Effector memory CD4-positive, alpha-beta T cell (primary cell): ENCODE results near the gene KPNA6.
A peak's percentile ranks its signal among the peaks of the same experiment; 100 is the strongest.

Experiments used
- DNase-seq, 3 donors: peaks; one replicate each; pipeline ENCODE4 v3.0.0-alpha.2; 2020
- H3K27ac ChIP-seq: 2 replicates; pipeline ENCODE4 v1.7.0; 2013; ENCODE audit warnings: mild to moderate bottlenecking, low read length, moderate library complexity; ENCODE audit not compliant: insufficient read depth, poor library complexity, severe bottlenecking
- H3K27me3 ChIP-seq: replicated peaks from 2 replicates; pipeline ENCODE4 v1.7.0; 2013; ENCODE audit warnings: mild to moderate bottlenecking, low read length; ENCODE audit not compliant: insufficient read depth, control insufficient read depth, poor library complexity, severe bottlenecking
- H3K36me3 ChIP-seq: 2 replicates; pipeline ENCODE4 v1.7.0; 2013; ENCODE audit warnings: mild to moderate bottlenecking, low read length, moderate library complexity; ENCODE audit not compliant: control insufficient read depth, insufficient read depth
- H3K4me1 ChIP-seq: 2 replicates; pipeline ENCODE4 v1.7.0; 2013; ENCODE audit warnings: low read length, mild to moderate bottlenecking; ENCODE audit not compliant: control insufficient read depth, insufficient read depth, poor library complexity, severe bottlenecking
- H3K4me3 ChIP-seq: 2 replicates; pipeline ENCODE4 v1.7.0; 2013; ENCODE audit warnings: low read length, low read depth, mild to moderate bottlenecking; ENCODE audit not compliant: insufficient read depth, poor library complexity, severe bottlenecking
- H3K9me3 ChIP-seq: 2 replicates; pipeline ENCODE4 v1.7.0; 2013; ENCODE audit warnings: mild to moderate bottlenecking, low read length, moderate library complexity; ENCODE audit not compliant: control insufficient read depth

KPNA6 gene

GRCh38 chr1:32184650-32185049, 76.8 kb downstream of the KPNA6 start:
- peaks cover 16% of the 10 kb centered on the region for H3K4me1 ChIP-seq
- H3K27me3 ChIP-seq, result no peaks in the 10 kb centered on the region
- H3K9me3 ChIP-seq, result no peaks in the 10 kb centered on the region
- H3K27ac ChIP-seq, result no peak overlapping the region
- DNase-seq, result no peak
- H3K4me3 ChIP-seq, result no peak overlapping the region
- H3K36me3 ChIP-seq, result peaks cover 50% of the 10 kb centered on the region

GRCh38 chr1:32186077-32186476, 78.2 kb downstream of the KPNA6 start:
- Histone ChIP-seq H3K36me3 (peaks cover 63% of the 10 kb centered on the region), H3K4me3 (no peak overlapping the region), H3K9me3 (no peaks in the 10 kb centered on the region), H3K27me3 (no peaks in the 10 kb centered on the region), H3K27ac (no peak overlapping the region), H3K4me1 (peaks cover 5% of the 10 kb centered on the region)
- no peak for DNase-seq

GRCh38 chr1:32186491-32186890, 78.6 kb downstream of the KPNA6 start:
- DNase-seq, result no peak
- H3K4me1 ChIP-seq, result peaks cover under 1% of the 10 kb centered on the region
- peaks cover 63% of the 10 kb centered on the region for H3K36me3 ChIP-seq
- no peaks in the 10 kb centered on the region for H3K27me3 ChIP-seq
- H3K27ac ChIP-seq, result no peak overlapping the region
- no peak overlapping the region for H3K4me3 ChIP-seq
- no peaks in the 10 kb centered on the region for H3K9me3 ChIP-seq

GRCh38 chr1:32187850-32188249, 80.0 kb downstream of the KPNA6 start:
- H3K4me3 ChIP-seq, result no peak overlapping the region
- H3K27ac ChIP-seq, result no peak overlapping the region
- H3K4me1 ChIP-seq, result no peaks in the 10 kb centered on the region
- H3K27me3 ChIP-seq, result no peaks in the 10 kb centered on the region
- H3K9me3 ChIP-seq, result no peaks in the 10 kb centered on the region
- peaks cover 72% of the 10 kb centered on the region for H3K36me3 ChIP-seq
- DNase-seq, result no peak

GRCh38 chr1:32192220-32192948, 84.5 kb downstream of the KPNA6 start:
- Histone ChIP-seq H3K27me3 (no peaks in the 10 kb centered on the region), H3K27ac (no peak overlapping the region), H3K4me1 (peaks cover 23% of the 10 kb centered on the region), H3K9me3 (no peaks in the 10 kb centered on the region), H3K36me3 (peaks cover 89% of the 10 kb centered on the region), H3K4me3 (no peak overlapping the region)
- DNase-seq, result no peak

DNA sequence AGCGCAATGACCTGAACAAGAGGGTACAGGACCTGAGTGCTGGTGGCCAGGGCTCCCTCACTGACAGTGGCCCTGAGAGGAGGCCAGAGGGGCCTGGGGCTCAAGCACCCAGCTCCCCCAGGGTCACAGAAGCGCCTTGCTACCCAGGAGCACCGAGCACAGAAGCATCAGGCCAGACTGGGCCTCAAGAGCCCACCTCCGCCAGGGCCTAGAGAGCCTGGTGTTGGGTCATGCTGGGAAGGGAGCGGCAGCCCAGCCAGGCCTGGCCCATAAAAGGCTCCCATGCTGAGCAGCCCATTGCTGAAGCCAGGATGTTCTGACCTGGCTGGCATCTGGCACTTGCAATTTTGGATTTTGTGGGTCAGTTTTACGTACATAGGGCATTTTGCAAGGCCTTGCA, 87.1 kb downstream of the KPNA6 start:
- H3K4me1 ChIP-seq, result peaks cover 30% of the 10 kb centered on the region
- no peak overlapping the region for H3K4me3 ChIP-seq
- no peaks in the 10 kb centered on the region for H3K27me3 ChIP-seq
- peaks cover 63% of the 10 kb centered on the region for H3K36me3 ChIP-seq
- no peaks in the 10 kb centered on the region for H3K9me3 ChIP-seq
- DNase-seq, result no peak
- H3K27ac ChIP-seq, result no peak overlapping the region

DNA sequence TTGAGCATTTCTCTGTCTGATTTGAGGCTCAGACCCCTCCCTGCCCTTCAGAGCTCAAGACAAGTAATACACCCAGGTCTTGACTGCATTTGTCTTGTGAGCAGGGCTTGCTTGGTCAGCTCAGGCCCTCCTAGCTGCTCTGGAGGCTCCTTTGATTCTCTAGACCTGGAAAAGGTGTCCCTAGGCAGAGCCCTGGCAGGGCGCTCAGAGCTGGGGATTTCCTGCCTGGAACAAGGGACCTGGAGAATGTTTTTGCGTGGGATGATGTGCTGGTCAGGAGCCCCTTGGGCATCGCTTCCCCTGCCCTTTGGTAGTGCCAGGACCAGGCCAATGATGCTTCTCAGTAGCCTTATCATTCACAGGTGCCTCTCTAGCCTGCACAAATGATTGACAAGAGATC, 87.7 kb downstream of the KPNA6 start:
- Histone ChIP-seq H3K9me3 (no peaks in the 10 kb centered on the region), H3K4me3 (no peak overlapping the region), H3K27me3 (no peaks in the 10 kb centered on the region), H3K36me3 (peaks cover 58% of the 10 kb centered on the region), H3K4me1 (peaks cover 32% of the 10 kb centered on the region), H3K27ac (no peak overlapping the region)
- no peak for DNase-seq

DNA sequence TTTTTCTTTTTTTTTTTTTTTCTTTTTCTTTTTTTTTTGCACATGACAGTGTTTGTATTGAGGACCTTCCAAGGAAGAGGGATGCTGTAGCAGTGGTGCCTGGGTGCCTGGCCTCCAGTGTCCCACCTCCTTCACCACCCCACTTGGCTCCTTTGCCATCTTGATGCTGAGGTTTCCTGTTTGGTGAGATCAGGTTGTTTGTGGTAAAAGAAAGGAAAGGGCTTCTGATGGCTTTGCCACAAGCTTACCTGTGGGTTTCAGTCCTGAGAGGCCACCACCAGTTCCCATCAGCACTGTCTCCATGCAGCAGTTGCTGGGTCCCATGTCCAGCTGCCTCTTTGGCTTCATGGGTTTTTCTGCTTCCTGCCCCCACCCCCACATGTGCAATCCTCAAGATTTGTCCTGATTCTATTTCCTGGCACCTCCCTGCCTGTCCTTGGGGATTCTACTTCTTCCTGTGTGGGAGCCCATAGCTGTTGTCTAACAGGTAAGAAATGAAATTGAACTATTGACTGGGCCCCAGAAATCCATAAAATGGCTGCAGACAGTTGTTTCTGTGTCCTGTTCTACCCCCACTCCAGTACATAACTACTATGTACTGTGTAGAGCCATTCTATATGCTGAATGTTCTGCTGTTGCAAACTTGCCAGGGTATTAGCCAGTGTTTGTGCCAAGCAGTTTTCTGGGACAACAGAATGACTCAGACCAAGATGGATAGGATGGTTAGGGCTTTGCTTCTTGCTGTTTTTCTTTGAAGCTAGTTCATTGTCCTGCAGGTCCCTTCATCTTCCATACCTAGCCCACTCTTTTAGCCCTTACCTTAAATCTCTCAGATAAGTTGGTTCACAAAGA, 88.3 kb downstream of the KPNA6 start:
- peak in 1 of 3 donors; percentile 12 for DNase-seq
- H3K36me3 ChIP-seq, result peaks cover 51% of the 10 kb centered on the region

GRCh38 chr1:32197074-32197473, 89.2 kb downstream of the KPNA6 start:
- no peak overlapping the region for H3K4me3 ChIP-seq
- no peak for DNase-seq
- no peak overlapping the region for H3K27ac ChIP-seq
- H3K4me1 ChIP-seq, result peaks cover 40% of the 10 kb centered on the region
- H3K27me3 ChIP-seq, result no peaks in the 10 kb centered on the region
- H3K9me3 ChIP-seq, result no peaks in the 10 kb centered on the region
- H3K36me3 ChIP-seq, result peaks cover 42% of the 10 kb centered on the region

More for the DNA sequence above, 88.3 kb downstream of the KPNA6 start:
- no peaks in the 10 kb centered on the region for H3K9me3 ChIP-seq
- peaks cover 32% of the 10 kb centered on the region for H3K4me1 ChIP-seq
- H3K27me3 ChIP-seq, result no peaks in the 10 kb centered on the region
- H3K27ac ChIP-seq, result no peak overlapping the region
- peak overlapping the region; percentile 11 for H3K4me3 ChIP-seq

GRCh38 chr1:32197837-32198236, 90.0 kb downstream of the KPNA6 start:
- DNase-seq, result no peak
- no peak overlapping the region for H3K27ac ChIP-seq
- H3K9me3 ChIP-seq, result no peaks in the 10 kb centered on the region
- H3K27me3 ChIP-seq, result no peaks in the 10 kb centered on the region
- H3K4me3 ChIP-seq, result no peak overlapping the region
- peaks cover 35% of the 10 kb centered on the region for H3K36me3 ChIP-seq
- H3K4me1 ChIP-seq, result peaks cover 42% of the 10 kb centered on the region
